ENCODE measurements around the gene LEFTY1.

LEFTY1 gene

GRCh38 chr1:225871359-225872074, 17.4 kb downstream of the LEFTY1 start:
- no peak for DNase-seq

GRCh38 chr1:225870911-225871310, 18.0 kb downstream of the LEFTY1 start:
- DNase-seq = no peak

DNA sequence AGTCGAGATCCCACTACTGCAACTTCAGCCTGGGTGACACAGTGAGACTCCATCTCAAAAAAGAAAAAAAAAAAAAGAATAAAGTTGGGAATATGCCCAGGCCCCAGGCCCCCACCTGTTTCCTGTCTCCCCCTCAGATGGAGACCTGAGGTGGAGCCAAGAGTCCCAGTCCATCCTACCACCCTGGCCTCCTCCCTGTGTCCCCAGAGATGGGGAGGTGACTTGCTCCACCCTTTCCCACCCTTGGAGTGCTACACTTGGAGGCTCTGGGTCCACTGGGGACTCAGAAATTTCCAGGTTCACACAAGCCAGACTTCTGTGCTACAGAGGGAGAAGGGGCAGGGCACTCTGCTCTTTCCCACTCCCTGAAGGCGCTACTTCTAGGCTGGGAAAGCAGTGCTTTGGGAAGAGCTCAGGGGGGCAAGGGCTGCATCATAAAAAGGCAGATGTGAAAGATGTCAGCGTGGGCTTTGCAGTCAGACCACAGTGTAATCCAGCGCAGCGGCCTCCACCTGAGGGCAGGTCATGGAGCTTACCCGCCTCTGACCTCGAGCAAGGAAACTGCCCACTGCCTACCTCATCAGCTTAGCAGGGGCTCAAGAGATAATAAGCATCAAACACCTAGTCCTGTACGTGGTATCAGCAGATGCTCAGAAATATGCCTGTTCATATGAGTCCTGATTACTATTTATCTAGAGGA, 20.2 kb downstream of the LEFTY1 start:
- DNase-seq = no peak

DNA sequence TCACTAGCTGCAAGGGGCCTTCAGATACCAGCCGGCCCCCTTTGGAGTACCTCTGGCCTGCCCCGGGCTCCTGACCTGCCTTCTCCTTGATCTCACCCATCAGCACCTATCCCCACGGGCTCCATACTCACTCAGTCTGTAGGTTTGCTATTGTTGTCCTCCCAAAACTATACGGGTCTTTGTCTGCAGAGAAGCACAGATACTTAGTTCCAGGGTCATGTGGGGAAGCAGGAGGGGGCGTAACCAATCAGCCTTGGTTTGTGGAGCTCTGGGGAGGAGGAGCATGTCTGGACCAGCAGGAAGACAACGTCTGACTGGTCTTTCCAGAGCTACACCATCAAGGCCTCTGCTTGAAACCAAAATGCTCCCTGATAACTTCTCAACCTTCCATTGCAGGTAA, 22.0 kb downstream of the LEFTY1 start:
- DNase-seq = no peak

DNA sequence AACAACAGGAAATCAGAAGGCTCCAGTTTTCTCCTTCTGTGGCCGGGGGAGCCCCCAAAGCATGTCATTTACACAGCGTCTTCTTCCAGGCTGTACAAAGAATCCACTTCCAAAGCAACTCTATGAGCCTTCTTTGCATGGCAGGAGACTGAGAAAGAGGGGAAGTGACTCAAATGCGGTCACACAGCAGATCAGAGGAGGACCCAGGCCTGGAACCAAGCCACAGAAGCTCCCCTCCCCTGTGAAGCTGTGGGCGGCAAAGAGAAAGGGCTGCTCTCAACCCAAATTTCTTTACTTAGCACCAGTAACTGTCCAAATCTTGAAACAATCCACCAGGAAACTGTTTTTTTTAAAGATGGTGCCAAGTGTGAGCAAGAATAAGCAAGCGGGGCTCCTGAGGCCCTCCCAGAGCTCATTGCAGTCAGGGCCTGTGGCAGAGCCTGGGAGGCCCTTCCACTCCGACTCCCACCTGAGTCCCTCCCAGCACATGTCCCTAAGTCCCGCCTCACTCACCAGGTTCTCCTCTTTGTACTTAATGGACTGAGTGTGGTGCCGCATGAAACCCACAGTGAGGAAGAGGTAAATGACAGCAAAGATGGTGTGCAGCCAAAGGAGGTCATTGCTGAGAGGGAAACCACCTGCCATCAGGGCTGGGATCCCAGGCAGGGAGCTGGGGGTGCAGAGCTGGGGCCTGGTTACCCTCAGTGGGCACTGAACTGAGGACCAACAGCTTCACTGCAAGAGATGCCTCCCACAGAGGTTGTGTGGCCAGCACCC, 22.7 kb downstream of the LEFTY1 start:
- peak; percentile 78 to 91 (median 88) for DNase-seq

DNA sequence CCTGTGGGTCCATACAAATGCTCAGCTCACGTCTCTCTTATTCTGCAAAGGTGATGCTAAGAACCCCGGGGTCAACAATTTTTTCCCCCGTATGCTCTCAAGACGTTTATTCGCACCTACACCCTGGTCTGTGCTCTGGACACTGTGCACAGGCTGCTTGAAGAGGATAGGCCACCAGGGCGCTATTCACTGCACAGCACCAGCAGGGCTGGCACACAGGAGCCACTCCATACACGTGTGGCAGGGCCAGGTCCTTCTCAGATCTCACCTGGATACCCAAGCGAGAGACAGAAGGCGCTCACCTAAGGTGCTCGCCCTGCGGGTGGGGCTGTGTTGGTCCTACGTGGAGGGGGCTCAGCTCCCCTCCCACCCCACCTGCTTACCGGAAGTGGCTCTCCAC, 23.4 kb downstream of the LEFTY1 start:
- no peak for DNase-seq

DNA sequence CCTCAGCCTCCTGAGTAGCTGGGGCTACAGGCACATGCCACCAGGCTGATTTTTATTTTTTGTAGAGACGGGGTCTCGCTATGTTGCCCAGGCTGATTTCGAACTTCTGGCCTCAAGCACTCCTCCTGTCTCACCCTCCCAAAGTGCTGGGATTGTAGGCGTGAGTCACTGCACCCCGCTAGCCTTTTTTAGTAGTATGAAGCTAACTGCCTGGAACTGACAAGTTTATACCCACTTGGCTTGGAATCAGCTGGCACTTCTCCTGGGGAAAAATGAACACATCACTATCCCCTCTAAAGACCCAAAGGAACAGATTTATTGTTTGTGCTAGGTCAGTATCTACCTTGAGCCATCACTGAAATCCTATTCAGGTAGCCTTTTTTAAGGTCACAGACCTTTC, 25.8 kb downstream of the LEFTY1 start:
- DNase-seq = no peak

DNA sequence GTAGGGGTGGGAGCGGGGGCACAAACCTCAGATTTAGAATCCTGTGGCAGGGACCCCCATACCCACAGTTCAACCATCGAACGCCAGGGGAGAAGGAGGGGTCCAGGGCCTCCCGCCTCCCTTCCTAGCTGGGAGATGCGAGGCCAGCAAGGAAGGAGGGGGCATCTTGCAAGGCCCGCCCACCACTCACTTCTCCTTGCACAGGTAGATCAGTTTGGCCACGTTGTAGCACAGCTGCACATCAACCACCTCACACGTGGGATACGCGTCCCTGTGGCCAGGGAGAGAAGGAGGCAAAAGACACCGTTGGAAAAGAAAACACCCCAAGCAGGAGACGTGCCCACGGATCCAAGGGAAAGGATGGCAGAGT, 26.4 kb downstream of the LEFTY1 start:
- DNase-seq = no peak

GRCh38 chr1:225861834-225862580, 26.9 kb downstream of the LEFTY1 start:
- DNase-seq = no peak

DNA sequence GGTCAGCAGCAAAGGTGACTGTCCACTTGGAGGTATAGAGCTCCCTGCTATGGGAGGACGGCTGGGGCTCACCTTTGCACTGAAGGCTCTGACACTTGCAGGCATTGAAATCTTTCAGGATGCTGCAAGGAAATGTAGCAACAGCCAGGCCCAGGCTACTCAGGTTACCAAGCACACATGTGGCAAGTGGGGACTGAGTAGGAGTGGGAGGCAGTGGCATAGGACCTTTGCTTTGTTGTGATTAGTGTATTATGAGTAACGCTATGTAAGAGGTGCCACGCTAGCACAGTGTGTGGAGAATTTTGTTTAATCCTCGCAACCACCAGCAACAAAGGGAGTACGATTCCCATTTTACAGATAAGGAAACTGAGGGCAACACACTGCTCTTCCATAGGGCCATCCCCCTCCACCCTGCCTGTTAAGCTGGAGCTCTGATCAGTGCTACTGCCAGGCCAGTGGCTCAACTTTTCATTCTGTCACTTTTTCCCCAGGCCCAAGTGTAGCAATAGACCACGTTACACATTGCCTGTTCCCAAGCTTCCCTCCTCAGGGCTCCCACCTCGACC, 28.0 kb downstream of the LEFTY1 start:
- no peak for DNase-seq

DNA sequence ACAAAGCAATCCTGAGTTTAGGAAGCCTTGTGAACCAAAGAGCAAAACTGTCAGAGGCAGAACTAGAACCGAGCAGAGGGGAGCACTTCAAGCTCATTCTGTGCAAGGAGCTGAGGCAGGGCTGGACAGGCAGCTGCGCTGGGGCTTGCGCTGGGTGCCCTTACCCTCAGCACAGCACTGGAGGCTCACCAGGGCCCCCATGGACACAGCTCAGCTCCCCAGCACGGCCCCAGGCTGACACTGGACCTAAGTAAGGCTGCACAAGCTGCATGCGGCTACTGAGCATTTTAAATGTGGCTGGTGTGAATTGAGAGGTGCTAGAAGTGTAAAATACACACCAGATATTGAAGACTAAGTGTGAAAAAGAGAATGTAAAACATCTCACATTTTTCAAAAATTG, 28.8 kb downstream of the LEFTY1 start:
- no peak for DNase-seq

- no peak for DNase-seq
Observed at GRCh38 chr1:225859151-225859550, 29.8 kb downstream of the LEFTY1 start.

DNA sequence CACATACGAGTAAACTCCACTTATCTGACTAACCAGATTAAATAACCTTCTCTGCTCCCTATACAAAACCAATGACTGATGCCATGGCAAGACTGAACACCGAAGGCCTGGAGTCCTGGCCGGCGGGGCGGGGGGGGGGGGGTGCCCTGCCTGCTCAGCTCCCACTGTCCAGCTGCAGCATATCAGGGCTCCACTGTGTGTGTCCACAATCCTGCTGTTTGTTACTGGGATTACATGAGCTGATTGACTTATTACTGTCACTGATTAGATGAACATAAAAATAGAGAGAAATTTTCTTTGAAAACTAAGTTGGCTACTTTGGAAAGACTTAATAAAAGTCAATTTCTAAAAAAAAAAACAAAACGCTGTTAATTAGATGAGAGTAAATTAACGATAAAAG, 31.7 kb downstream of the LEFTY1 start:
- no peak for DNase-seq

GRCh38 chr1:225855503-225856300, 33.2 kb downstream of the LEFTY1 start:
- DNase-seq = no peak

DNA sequence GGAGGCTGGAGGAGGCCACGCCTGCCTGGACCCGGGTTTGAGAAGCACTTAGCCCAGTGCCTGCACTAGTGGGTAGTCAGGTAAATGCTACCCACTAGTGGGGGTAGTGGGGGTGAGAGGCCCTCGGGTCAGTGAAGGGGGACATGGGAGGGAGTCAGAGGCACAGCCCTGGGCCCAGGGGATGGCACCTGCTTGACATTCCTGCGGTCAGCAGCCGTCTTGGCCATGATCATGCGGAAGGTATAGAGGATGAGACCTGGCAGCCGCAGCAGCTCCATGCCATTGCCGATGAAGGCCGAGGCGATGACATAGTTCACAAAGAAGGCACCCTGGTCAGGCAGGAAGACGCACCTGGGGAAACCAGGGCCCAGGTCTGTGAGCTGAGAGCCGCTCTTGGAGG, 35.5 kb downstream of the LEFTY1 start:
- DNase-seq = no peak

- DNase-seq = no peak
Observed at GRCh38 chr1:225852413-225853124, 36.4 kb downstream of the LEFTY1 start.

DNA sequence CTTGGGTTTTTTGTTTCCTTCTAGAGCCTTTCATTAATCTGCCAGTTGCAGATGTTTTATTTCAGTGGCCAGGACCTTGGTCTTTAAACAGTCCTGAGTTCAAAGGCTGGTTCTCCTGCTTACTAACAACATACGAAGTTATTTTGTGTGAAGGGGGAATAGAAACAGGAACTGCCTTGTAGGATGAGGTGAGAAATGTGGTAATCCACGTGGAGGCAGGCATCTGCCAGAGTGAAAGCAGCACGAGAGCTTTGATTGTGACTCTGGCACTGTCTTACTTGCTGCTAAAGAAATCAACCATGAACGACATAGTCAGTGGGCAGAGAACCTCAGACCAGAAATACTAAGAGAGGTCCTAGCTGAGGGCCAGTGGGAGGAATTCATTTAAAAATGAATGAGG, 37.1 kb downstream of the LEFTY1 start:
- DNase-seq = peak; percentile 54 to 76 (median 58)

DNA sequence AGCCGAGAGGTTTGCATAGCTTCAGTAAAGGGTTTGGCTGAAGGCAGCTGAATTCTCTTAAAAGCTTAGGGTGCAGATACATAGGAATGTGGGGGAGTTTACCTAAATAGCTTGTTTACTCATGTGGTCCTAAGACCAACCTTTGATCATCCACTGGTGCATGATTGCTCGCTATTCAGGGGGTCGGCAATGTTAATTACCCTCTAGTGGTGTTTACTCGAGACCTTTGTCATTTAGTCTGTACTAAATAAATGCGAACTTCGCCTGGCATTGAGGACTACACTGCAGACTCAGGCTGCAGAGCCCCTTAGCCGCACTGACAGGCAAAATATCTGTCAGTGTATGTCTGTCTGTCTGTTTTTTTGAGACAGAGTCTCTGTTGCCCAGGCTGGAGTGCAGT, 38.6 kb downstream of the LEFTY1 start:
- no peak for DNase-seq

DNA sequence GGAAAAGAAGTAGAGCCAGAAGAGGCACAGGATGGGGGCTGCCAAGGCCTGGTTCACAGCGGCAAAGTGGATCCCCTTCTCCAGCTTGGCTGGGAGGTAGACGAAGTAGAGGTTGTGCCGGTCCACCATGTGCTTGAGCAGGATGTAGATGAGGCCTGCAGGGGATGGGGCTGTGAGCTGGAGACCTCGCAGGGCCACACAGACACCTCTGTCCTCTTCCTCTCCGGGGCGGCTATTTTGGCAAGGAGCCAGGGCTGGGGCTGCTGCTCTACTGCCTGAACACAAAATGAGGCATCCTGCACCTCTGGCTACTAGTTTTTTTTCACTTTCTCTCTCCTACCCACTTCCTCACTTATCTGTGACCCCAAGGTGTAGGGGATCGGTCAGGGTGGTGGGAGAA, 39.0 kb downstream of the LEFTY1 start:
- DNase-seq = peak in 3 of 4 experiments; percentile 21 to 52 (median 22)

DNA sequence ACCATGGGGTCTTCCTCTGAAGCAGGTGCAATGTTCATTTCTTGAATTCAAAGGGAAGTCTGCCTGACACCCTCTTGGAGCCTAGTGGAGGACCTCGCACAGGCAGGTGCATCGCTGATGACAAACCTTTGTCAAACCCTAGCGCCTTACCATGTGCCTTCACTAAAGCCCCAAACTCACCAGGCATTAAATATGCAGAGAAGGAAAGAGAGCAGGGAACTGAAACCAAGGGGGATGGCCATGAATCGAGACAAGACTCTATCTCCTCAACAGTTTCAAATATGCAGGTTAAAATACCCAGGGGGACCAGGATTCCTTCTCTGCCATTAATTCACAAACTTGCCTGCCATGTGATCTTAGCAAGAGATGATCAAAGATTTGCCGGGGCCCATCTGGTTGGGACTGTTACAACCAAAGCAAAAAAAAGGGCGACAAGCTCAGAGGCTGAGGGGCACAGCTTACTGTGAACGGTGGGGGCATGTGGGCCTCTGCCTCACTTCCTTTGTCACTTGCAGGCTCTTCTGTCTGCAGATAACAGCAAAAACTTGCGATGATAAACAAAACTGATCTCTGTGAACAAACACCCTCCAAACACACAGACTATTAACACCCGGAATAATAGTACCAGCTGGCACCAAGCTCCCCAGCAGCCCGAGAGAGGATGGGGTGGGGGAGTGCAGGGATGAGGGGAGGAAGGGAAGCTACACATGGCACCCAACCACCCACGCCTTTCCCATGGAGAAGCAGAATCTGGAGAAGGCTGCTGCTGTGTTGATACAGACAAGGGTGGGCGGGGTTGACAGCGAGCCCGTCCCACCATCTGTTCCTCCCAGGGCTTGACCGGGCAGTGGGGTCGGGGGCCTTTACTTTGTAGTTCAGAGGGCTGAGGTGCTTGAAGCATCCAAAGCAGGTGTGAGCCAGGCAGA, 40.7 kb downstream of the LEFTY1 start:
- peak; percentile 34 to 68 (median 61) for DNase-seq
